Fibroblast of skin of left quadriceps (primary cell): ENCODE results near the gene PARD3B.

Experiments used
- DNase-seq, 2 experiments: peaks; one replicate each; pipeline ENCODE4 v3.0.0-alpha.2; 2013; ENCODE audit warnings: low read depth in 2 of 2

The PARD3B gene

DNA sequence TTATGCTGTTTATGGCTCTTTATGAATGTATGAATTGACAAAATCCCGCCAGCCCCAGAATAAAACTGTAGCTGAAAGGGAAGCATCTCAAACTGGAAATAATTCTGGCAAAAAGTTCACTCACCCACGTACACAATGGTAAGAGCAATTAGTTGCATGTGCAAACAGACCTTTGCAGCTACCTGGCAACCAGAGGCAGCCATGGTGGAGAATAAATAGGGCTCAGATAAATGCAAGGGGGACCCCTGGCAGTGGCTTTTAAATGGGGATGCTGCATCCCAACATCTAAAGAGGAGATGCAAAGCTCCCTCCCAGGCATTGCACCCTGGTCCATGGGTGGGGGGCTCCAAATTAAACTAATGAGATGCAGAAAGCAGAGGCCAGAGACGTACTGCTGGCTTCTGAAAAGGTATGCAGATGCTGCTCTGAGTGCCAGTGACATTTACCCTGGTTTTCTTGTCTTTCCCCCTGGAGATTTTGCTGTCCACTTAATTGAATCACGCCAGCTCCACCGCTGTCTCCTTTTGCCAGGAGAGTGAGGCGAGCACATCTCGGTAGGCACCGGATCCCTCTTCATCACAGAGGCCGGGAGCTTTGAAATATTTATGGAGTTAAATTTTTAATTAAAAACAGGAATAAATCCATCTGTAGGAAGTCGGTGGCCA is 1010.4 kb downstream of the PARD3B start:
- DNase-seq, result no peak

DNA sequence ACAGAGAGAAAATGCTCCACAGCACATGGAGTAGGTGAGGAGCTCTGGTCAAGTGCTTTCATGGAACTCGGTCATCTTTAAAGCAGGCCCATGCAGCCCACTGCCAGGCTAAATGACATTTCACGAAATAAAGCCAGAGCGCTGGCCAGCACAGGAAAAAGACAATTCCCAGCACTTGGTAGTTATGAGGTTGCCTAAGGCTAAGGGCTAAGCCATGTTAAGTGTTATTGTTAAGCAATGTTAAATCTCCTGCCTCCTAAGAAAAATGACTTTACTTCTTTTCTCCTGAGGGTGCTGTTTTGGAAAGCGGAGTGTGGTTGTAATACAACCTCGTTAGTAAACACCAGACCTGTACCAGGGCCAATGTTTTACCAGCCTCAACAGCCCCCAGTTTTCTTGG is 1011.1 kb downstream of the PARD3B start:
- DNase-seq, result no peak

- DNase-seq, result no peak
Measured at GRCh38 chr2:205556841-205557539, 1011.7 kb downstream of the PARD3B start.

- DNase-seq, result no peak
Measured at GRCh38 chr2:205557873-205558272, 1012.6 kb downstream of the PARD3B start.

DNA sequence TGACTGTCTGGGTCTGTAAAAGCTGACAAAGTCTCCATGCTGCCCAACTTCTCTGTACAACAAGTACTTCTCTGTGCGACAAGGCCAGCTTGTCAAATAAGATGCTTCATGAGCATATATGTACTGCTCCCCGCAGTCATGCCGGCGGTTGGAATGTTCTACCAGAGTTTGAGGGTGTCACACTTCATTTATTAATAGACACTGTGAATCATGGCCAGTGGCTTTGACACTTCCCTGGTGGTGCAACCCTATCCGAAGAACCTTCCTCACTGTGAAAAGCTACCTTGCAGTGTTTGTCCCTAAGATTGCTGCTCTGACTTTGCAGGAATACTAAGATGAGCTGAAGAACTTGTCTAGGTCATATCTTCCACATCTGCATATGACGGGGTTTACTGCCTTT is 1016.2 kb downstream of the PARD3B start:
- no peak for DNase-seq

- DNase-seq, result no peak
Measured at GRCh38 chr2:205563646-205564045, 1018.4 kb downstream of the PARD3B start.

DNA sequence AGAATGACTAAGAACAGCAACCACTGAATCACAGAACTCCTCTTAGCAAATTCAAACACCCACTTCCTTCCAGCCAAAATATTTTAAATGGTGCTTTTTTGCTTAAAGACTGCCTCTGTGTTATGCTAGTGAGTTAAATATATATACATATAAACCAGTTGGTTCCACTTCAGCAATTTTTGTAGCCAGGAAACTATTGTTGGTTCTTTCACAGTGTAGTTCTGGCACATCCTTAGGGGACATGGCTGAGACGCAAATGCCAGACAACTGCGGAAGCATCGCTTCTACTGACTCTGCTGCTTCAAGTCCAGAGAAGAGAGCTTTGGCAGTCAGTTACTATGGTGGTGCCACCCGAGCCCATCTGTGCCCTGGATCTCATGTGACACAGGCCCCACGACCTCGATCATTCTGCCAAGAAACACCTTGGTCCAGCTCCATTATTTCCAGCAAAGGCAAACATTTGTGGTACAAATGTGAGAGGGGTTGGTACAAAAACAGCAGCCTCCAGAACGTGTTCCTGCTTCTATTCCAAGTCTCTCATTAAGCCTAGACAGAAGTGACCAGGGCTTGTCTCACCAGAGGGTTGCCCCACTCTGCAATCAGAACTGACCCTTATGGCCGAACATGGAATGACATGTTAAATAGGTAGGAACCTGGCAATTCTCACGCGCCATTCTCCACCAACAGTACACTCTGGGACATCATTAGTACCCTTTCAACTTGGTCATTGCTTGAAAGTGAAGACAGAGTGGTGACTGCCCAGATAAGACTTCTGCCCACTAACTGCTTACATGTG is 1019.3 kb downstream of the PARD3B start:
- DNase-seq, result no peak

DNA sequence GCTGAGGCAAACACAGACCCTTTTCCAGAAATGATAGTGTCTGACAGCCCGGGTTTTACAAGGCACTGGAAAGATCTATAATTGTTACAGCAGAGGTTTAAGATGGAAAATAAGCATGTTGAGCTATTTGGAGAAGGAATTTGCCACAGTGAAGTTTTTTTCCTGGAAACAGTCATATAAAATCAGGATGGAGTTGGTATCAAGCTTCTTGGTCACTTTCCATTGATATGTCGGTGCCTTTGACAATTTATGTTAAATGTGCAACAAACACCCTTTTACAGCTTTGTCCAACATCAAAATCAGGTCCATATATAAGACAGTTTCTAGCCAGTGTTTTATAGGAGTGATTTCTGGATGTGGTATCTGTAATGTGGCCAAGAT is 1019.9 kb downstream of the PARD3B start:
- DNase-seq, result no peak

DNA sequence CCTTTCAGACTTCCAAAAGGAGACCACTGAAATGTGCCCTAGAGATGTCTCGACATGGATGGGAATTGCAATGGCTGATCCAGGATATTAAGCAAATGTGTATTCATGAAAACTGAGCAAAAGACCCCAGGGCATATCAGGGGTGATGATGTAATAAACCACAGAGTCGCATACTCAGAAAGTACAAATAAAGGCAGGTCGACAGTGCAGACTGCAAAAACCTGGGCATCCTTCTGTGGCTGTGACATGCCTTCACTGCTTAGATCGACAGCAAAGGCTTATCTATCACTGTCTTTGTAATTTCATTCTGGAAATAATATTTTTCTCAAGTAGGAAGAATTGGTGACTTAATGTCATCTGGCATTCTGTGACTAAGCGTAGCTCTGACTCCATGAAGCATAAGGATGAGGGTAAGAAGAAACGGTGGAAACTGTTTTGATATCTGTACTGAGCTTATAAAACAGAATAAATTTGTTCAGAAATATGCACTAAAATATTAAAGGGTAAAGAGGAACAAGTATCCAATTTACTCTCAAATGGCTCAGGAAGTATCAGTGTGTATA is 1021.4 kb downstream of the PARD3B start:
- no peak for DNase-seq

DNA sequence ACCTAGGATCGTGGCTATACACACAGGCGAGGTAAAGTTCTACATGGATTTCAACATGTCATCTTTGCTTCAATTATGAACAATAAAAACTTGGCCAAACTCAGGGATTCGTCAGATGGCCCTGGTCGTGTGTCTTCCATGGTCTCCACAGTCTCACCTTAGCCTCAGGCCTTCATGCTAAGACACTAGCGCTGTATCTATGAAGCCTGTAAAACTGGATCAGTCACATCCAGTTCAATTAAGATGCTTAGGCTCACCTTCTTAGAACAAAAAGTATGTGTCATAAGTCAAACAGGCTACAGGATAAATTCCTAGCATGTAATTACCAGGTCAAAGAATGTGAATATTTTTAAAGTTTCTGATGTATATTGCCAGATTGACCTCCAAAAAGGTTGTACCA is 1023.3 kb downstream of the PARD3B start:
- DNase-seq, result no peak

GRCh38 chr2:205570648-205571047 is 1025.4 kb downstream of the PARD3B start:
- DNase-seq, result no peak

GRCh38 chr2:205571360-205571959 is 1026.2 kb downstream of the PARD3B start:
- no peak for DNase-seq

DNA sequence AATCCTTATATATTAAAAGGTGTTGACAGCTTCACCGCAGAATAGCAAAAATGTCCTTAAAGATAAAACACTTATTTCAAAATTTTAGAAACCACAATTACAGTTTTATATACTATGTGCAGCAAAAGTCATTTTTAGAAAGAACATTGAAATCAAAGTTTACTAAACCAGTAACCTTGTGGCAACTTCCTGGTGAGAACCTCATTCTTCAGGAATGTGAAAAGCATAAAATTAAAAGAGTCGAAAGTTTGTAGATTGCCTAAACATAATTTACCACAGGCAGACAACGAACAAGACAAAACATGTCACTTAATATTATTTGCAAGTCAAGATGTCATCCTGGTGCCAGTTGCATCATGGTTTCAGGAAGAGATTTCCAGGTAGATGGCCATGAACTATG is 1028.7 kb downstream of the PARD3B start:
- DNase-seq, result peak; percentile 91

DNA sequence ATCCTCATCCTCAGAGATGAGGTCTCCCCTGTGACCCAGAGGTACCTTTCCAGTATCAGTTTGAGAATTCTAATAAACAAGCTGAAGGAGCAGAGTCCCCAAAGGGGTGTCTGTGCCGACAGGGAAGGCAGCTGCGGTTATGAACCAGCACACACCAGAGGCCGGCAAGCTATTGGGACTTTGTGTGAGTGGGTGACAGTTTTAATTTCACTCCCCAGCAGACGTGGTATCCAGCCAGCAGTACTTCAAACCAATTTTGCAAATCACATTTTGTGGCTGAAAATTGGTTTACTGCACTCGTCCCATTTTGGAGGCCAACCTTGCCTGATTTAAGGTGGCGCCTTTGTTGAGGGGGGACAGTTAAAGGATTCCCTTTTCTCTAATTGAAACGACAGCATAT is 1034.1 kb downstream of the PARD3B start:
- DNase-seq, result no peak

- peak; percentile 38 to 42 for DNase-seq
Measured at GRCh38 chr2:205580212-205580987, 1035.1 kb downstream of the PARD3B start.

DNA sequence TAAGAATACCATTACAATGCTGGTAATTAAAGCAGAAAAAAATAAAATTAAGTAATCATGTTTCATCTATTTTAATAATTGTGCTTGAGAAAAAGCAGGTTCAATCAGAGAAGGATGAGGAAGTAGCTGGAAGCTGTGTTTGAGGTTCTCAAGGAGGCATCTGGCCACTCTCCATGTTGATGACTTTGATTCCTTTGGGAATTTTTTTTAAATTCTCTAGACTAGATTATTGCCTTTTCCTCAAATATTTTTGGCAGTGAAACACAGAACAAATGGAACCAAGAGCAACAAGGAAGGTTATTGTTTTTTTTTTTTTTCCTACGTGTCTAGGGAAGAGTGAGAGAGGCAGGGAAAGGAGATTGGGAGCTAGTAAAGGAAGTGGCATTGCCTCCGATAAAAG is 1037.1 kb downstream of the PARD3B start:
- DNase-seq, result no peak

GRCh38 chr2:205585449-205586383 is 1040.4 kb downstream of the PARD3B start:
- DNase-seq, result no peak

GRCh38 chr2:205586626-205587025 is 1041.4 kb downstream of the PARD3B start:
- no peak for DNase-seq

DNA sequence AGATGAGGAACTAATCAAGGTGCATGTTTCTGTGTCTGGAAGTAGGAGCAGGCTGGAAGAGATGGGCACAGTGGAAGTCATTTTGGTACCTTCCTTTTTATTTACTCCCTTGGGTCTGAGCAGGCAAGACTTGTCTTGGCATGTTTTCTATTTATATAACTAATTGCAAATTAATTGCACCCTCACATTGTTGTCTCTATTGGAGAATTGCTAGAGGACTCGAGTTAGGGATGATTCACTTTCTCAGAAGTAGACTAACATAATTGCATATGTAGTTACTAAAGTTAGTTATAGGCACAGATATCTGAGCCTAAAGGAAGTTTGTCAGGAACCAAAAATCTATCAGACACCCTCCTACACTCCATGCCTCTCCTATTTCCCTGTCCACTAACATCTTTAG is 1044.2 kb downstream of the PARD3B start:
- no peak for DNase-seq

GRCh38 chr2:205590759-205591158 is 1045.5 kb downstream of the PARD3B start:
- peak; percentile 69 to 70 for DNase-seq
